Measurements from ENCODE around the gene RBM26.

GRCh38 chr13:79271616-79272015 is 134.4 kb downstream of the RBM26 start:
- no peak for TF ChIP-seq POLR2A (IDR thresholded peaks at IDR 0.05)
- no peak for TF ChIP-seq CTCF (IDR thresholded peaks at IDR 0.05 in 4 of 5, conservative IDR thresholded peaks at IDR 0.05 in 1 of 5)
